Mucosa of rectum (tissue), 2 donors: ENCODE data around the gene PSKH1.

Source experiments
- H3K27ac ChIP-seq, 2 donors: one replicate each; pipeline ENCODE4 v1.7.0; 2013; ENCODE audit warnings: inconsistent platforms in 2 of 2, low read depth in 2 of 2, low read length in 2 of 2
- H3K27me3 ChIP-seq, 2 donors: one replicate each; pipeline ENCODE4 v1.7.0; 2013; ENCODE audit warnings: low read length in 2 of 2; ENCODE audit not compliant: control insufficient read depth in 2 of 2, insufficient read depth in 2 of 2
- H3K36me3 ChIP-seq, 2 donors: one replicate each; pipeline ENCODE4 v1.7.0; 2013; ENCODE audit warnings: low read length in 2 of 2; ENCODE audit not compliant: control insufficient read depth in 2 of 2, insufficient read depth in 2 of 2
- H3K4me1 ChIP-seq, 2 donors: one replicate each; pipeline ENCODE4 v1.7.0; 2013; ENCODE audit warnings: low read length in 2 of 2, mild to moderate bottlenecking in 1 of 2; ENCODE audit not compliant: control insufficient read depth in 2 of 2, insufficient read depth in 2 of 2
- H3K4me3 ChIP-seq, 2 donors: one replicate each; pipeline ENCODE4 v1.7.0; 2013; ENCODE audit warnings: low read length in 2 of 2
- H3K9ac ChIP-seq, 2 donors: one replicate each; pipeline ENCODE4 v1.7.0; 2013; ENCODE audit warnings: low read length in 2 of 2, low read depth in 1 of 2, mild to moderate bottlenecking in 1 of 2
- H3K9me3 ChIP-seq, 2 donors: one replicate each; pipeline ENCODE4 v1.7.0; 2013; ENCODE audit warnings: low read length in 2 of 2; ENCODE audit not compliant: control insufficient read depth in 2 of 2
- donor health status: healthy.
- donor health status: Normal muscosa, but diverticular disease.

The PSKH1 gene

DNA sequence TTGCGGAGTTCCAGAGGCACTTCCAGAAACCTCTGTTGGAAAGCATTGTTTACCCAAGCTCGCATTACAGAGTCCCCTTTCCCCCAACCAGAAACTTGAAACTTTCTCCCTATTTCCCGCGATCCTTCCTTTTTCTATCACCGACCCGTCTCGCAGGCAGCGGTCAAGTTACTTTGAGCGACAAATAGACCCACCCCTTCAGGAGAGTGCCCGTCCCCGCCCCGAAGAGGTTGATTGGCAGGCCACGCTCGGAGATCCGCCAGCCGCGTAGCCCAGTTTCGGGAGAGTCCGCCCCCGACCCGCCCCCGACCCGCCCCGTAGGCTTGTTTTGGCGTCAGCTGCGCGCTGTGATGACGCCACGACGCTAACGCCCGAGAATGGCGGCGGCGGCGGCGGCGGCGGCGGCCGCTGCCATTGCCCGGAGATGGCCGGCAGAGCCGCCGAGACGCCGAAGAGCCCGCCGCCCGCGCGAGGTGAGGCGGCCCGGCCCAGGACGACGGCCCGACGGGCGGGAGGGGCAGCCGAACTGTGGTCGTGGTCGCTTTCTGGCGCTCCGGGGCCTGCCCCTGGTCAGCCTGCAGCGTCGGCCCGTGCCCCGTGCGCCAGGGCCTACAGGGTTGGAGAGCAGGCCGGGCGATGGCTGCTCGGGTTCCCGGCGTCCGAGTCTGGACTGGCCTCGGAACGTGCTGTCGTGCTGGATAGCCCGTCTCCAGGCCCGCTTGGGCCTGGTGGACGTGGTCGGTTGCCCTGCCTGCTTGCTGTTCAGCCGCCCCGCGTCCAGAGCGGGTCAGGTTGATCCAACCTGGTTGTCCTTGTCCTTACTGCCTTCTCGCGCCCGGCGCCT lies at the start of gene PSKH1:
Gene PSKH1, plus strand, starts transcription at position 356 of the 844 bp plus-strand sequence. CDS start 15,496 bp downstream, outside the sequence.
- Histone ChIP-seq H3K4me3 (peak within 1 kb of the TSS; percentile 89 to 91), H3K9ac (peak within 1 kb of the TSS; percentile 96 to 98), H3K4me1 (peaks cover 16 to 19% of the 10 kb centered on the region in 2 donors), H3K27ac (peak within 1 kb of the TSS; percentile 97 to 98), H3K36me3 (no peaks in the 10 kb centered on the region), H3K9me3 (no peaks in the 10 kb centered on the region), H3K27me3 (no peaks in the 10 kb centered on the region)

DNA sequence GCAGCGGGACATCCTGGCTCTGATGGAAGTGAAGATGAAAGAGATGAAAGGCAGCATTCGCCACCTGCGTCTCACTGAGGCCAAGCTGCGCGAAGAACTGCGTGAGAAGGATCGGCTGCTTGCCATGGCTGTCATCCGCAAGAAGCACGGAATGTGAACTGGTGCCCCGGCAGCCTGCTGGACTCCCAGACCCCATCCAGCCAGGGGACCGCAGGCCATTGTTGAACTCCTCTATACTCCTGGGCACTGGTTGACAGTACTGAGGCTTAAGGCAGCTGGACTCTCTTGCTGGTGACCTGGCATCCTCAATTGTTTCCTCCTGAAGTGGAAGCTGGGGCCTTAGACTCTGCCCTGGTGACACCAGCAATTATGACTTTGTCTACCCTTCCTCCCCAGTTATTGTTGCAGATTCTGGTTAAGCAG lies 49.7 kb upstream of the PSKH1 start:
- Histone ChIP-seq H3K4me1 (peaks cover 44 to 46% of the 10 kb centered on the region in 2 donors), H3K4me3 (peak overlapping the region; percentile 88 to 90), H3K27me3 (no peaks in the 10 kb centered on the region), H3K9me3 (no peaks in the 10 kb centered on the region), H3K9ac (peak overlapping the region; percentile 72 to 85), H3K36me3 (no peaks in the 10 kb centered on the region), H3K27ac (peak overlapping the region; percentile 97 to 99)

DNA sequence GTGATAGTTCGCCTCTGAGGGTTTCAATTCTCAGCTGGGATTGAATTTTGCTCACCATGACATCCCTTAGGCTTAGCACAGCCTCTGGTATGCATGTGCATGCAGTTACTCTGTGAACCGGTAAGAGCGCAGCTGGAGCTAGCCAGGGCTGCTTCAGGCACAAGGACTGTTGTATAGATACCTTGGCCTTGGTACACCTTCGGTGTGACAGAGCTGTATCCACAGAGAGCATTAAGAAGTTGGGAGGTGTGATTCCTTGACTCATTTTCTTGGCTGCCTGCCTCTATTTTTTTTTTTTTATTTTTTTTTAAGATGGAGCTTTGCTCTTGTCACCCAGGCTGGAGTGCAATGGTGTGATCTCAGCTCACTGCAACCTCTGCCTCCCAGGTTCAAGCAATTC lies 48.6 kb upstream of the PSKH1 start:
- H3K9ac ChIP-seq: peak overlapping the region in 1 of 2 donors; percentile 31
- H3K36me3 ChIP-seq: no peaks in the 10 kb centered on the region
- H3K4me3 ChIP-seq: peak overlapping the region in 1 of 2 donors; percentile 43
- H3K27ac ChIP-seq: no peak overlapping the region
- peaks cover 44 to 46% of the 10 kb centered on the region in 2 donors for H3K4me1 ChIP-seq
- no peaks in the 10 kb centered on the region for H3K9me3 ChIP-seq
- H3K27me3 ChIP-seq: no peaks in the 10 kb centered on the region

DNA sequence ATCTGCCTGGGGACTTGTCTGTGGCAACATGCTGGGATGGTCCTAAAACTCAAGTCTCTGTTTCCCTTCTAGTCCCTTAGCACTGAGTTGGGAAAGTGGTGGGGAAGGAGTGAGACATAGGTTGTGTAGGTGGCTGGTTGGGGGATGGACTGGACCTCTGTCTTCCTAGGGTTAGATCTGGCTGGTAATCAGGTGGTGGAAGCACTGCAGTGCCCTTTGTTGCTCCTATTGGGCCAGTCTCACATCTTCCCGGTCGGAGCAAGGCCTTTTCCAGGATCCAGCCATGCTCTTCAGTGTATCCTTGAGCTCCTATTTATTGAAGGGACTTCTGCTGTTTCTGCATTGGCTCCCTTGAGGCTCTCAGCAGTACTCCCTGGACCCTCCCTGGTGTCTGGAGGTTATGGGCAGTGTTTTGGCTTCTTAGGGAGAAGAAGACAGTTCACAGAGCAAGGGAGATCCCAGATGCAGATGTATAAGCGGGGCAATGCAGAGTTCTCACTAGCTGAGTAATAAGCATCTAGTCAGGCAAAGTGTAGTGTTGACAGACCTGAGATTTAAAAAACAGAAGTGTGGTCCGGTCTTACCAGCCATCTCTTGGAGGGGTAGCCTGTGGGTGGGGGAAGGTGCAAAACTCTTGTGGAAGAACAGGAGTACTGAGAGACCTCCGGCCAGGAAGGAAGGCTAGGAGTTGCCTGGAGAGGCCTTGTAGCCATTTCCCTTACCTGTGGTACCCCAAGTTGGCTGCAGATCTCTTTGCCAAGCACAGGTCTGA lies 47.6 kb upstream of the PSKH1 start:
- Histone ChIP-seq H3K36me3 (no peaks in the 10 kb centered on the region), H3K27me3 (no peaks in the 10 kb centered on the region), H3K9me3 (no peaks in the 10 kb centered on the region), H3K27ac (peak overlapping the region; percentile 92 to 93), H3K4me1 (peaks cover 44 to 46% of the 10 kb centered on the region in 2 donors), H3K9ac (peak overlapping the region; percentile 79), H3K4me3 (peak overlapping the region; percentile 79 to 83)

DNA sequence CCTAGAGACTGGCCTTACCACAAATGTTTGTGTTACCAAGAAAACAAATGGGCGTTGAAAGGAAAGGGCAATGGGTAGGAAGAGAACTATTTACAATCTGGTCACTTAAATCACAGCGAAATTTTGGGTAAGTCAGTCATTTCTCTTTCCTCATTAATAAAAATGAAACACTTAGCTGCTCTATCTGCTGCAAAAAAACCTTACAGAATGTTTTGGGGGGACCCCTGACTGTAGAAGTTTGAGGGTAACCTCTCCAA lies 47.1 kb upstream of the PSKH1 start:
- H3K27me3 ChIP-seq: no peaks in the 10 kb centered on the region
- no peaks in the 10 kb centered on the region for H3K9me3 ChIP-seq
- H3K27ac ChIP-seq: peak overlapping the region; percentile 92 to 93
- H3K9ac ChIP-seq: peak overlapping the region; percentile 79
- H3K4me3 ChIP-seq: peak overlapping the region; percentile 79 to 83
- no peaks in the 10 kb centered on the region for H3K36me3 ChIP-seq
- H3K4me1 ChIP-seq: peaks cover 44 to 46% of the 10 kb centered on the region in 2 donors

DNA sequence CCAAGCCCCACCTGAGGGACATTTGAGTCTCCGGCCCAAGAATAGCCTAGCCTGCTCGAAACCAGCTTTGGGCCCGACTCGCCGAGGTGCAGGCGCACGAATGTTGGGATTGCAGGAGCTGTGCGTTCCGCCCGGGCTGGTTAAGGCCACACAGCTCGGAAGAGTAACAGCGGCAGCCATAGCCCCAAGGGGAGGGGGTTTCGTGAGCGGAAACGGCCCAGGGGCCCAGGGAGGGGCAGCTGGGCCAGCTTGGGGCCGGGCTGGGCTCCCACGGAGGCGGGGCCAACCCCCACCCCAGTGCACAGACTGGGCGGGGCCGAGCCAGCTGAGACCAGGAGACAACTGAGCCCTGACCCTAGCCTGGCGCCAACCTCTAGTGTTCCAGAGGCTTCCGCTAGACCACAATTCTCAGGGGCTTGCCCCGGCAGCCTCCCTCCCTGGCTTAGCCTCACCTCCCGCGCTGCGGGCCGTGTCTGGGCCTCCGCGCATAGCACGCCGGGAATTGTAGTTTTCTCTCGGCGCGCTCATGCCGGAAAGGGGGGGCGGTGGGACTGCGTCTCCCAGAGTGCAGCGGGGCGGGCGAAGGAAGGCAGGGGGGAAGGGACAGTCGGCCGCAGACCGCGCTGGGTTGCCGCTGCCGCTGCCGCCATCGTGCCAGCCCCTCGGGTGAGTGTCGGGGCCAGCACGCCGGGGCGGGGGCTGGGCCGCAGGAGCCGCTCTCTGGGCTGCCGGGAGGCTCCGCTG lies 46.6 kb upstream of the PSKH1 start, which contains the start of gene NUTF2:
Gene NUTF2, plus strand, starts transcription at position 614 of the 744 bp plus-strand sequence. CDS start 18,198 bp downstream, outside the sequence.
- Histone ChIP-seq H3K4me1 (peaks cover 43 to 44% of the 10 kb centered on the region in 2 donors), H3K9ac (peak within 1 kb of the TSS; percentile 79), H3K9me3 (no peaks in the 10 kb centered on the region), H3K36me3 (no peaks in the 10 kb centered on the region), H3K27ac (peak within 1 kb of the TSS; percentile 92 to 93), H3K27me3 (no peaks in the 10 kb centered on the region), H3K4me3 (peak within 1 kb of the TSS; percentile 79 to 83)

DNA sequence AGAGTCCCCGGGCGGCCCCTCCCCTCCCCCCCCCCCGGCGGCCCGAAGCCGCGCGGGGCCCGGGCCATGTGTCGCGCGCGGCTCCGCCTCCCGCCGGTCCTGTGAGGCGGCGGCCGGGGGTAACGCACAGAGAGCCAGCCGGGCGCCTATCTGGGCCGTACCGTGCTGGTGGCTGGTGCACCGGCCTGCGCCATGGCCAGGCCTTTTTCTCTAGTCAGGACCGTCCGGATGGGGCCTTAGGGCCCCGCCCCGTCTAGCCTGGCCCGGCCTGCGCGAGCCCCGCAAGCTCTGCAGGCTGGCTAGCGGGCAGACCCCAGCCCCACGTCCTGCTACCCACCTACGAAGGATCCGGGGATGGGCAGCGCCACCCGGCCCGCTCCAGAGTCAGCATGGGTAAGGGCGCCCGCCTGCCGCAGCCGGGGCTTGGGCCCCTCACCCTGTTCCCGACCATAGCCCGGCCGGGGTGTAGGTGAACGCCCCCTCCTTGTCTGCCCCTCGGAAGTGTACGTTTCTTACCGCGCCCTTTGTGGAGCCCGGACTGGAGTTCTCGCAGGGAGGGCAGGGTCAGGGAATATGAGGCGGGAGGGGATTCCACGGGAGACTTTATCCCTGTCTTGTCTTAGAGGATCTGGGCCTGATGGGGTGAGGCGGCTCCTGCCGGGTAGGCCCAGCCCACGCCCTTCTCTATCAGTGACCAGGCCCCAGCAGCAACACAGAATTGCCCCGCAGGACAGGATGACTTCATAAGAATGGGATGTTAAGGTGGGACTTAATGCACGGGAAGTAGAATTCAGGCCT lies 45.8 kb upstream of the PSKH1 start, which contains the start of gene CENPT:
Gene CENPT, minus strand, starts transcription at position 630 of the 798 bp plus-strand sequence. CDS start 13,834 bp downstream, outside the sequence.
- Histone ChIP-seq H3K36me3 (no peaks in the 10 kb centered on the region), H3K4me3 (peak within 1 kb of the TSS; percentile 79 to 83), H3K9ac (peak within 1 kb of the TSS; percentile 79), H3K27ac (peak within 1 kb of the TSS; percentile 92 to 93), H3K4me1 (peaks cover 41 to 42% of the 10 kb centered on the region in 2 donors), H3K27me3 (no peaks in the 10 kb centered on the region), H3K9me3 (no peaks in the 10 kb centered on the region)

DNA sequence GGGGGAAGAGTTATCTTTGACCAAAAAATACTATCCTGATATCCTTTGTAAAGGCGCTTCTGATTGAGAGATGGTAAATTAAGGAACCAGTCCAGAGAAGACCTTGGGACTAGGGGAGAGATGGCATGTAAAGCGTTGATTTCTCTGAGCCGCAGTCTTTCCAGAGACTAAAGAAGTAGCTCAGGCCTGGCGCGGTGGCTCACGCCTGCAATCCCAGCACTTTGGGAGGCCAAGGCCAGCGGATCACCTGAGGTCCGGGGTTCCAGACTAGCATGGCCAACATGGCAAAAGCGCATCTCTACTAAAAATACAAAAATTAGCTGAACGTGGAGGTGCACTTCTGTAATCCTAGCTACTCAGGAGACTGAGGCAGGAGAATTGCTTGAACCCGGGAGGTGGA lies 44.9 kb upstream of the PSKH1 start:
- Histone ChIP-seq H3K36me3 (no peaks in the 10 kb centered on the region), H3K4me3 (peak overlapping the region; percentile 79 to 83), H3K9me3 (no peaks in the 10 kb centered on the region), H3K27me3 (no peaks in the 10 kb centered on the region), H3K4me1 (peaks cover 37 to 39% of the 10 kb centered on the region in 2 donors), H3K9ac (peak overlapping the region; percentile 75 to 79), H3K27ac (peak overlapping the region; percentile 92 to 93)

DNA sequence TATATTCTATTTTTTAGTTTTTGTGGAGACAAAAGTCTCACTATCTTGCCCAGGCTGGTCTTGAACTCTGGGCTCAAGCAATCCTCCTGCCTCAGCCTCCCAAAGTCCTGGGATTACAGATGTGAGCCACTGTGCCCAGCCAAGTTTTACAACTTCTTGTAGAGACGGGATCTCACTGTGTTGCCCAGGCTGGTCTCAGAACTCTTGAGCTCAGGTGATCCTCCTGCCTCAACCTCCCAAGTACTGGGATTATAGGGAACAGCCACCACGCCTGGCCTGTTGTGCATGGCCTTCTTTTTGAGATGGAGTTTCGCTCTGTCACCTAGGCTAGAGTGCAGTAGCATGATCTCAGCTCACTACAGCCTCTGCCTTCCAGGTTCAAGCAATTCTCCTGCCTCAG lies 39.4 kb upstream of the PSKH1 start:
- H3K4me3 ChIP-seq: no peak overlapping the region
- no peak overlapping the region for H3K9ac ChIP-seq
- no peaks in the 10 kb centered on the region for H3K27me3 ChIP-seq
- H3K4me1 ChIP-seq: peaks cover 18 to 19% of the 10 kb centered on the region in 2 donors
- H3K27ac ChIP-seq: no peak overlapping the region
- no peaks in the 10 kb centered on the region for H3K36me3 ChIP-seq
- no peaks in the 10 kb centered on the region for H3K9me3 ChIP-seq
